NT2/D1 (cell line): Measurements from ENCODE around the gene WDR48.

Source experiments
- SUZ12 ChIP-seq: IDR thresholded peaks from 2 replicates; pipeline ENCODE4 v1.6.1; 2011; ENCODE audit not compliant: insufficient read length, insufficient read depth; ENCODE audit errors: extremely low read depth
- YY1 ChIP-seq: IDR thresholded peaks from 2 replicates; pipeline ENCODE4 v1.6.1; 2011; ENCODE audit not compliant: insufficient read length, insufficient read depth
- ZNF274 ChIP-seq: IDR thresholded peaks from 2 replicates; pipeline ENCODE4 v1.6.1; 2011; ENCODE audit warnings: mild to moderate bottlenecking, low read depth, low read length

DNA sequence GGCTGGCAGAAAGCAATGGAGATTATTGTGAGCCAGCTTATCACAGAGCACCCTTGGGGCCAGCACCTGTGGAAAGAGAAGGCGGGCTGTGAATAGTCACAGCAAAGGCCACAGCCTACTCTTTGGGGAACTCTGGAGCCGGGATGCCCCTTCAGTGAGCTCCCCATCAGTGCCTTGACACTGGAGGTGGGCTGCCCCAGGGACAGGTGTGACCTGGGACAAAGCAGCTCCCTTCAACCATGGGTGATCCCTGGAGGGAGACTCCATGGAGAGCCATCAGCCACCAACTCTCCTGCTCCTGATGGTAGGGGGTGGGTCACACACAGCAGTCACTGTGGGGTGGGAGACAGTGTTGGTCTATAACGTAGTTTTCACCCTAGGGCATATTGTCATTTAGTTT, 61.5 kb downstream of the WDR48 start:
- TF ChIP-seq YY1 (no peak), ZNF274 (no peak), SUZ12 (no peak)
